NCI-H2227 (cell line): ENCODE measurements around the gene RNF144A.

Source experiments
- DNase-seq: peaks from one replicate; lab custom pipeline; 2025; ENCODE audit not compliant: unreplicated experiment; lab: John Stamatoyannopoulos, UW

Gene RNF144A

DNA sequence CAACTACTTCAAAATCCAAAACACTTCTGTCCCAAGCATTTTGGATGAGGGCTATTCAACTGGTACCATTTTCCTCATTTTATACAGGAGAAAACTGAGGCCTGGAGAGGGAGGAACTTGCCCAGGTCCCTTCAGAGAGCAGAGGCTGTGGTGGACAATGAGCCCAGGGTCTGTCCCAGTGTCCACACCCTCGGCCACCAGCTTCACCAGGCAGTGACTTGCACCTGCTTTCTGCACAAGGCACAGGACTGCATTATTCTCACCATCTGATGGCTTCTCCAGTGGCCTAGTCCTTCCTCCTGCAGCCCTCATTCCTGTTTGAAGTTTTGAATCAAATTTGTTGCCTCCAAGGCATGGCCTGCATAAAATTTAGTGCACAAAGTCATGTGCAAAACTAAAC lies 53.3 kb downstream of the RNF144A start:
- no peak for DNase-seq

DNA sequence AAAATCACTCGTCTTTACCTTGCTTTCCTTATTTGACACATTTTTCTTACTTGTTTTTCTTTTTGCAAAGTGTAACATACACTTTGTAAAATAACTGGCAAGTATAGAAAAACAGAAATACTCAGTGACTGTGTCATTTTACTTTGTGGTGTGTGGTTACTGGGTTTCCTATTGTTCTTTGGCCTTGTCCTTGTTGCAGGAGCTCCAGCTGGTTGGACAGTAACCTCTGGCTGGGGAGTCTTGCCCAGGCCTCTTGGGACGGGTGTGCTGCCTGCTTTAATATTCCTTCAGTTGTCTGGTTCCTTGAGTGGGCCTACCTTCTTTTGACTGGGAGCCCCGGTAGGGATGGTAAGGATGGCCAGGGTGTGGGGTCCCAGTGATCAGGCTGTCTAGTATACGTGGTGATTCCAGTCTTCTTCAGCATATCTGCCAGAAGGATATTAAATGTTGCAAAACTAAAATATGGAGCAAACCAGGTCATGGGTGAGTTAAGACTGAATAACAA lies 53.8 kb downstream of the RNF144A start:
- DNase-seq = no peak

DNA sequence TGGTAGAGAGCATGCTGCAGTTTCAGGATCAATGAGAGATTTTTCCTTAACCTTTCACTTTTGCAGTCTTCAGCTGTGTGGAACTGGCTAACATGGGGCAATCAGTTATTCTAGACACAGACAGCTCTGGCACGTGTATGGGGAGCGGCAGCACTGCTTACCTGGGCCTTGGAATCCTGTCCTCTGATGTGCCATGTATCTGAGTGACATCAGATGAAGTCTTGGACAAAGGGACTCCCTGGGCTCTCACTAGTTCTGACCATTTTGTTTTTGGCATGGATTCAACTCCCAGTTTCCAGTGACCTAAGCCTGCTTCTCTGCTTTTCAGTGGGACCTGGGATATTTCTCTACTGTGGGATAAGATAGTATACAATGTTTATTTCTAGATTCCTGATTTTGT lies 54.3 kb downstream of the RNF144A start:
- no peak for DNase-seq

DNA sequence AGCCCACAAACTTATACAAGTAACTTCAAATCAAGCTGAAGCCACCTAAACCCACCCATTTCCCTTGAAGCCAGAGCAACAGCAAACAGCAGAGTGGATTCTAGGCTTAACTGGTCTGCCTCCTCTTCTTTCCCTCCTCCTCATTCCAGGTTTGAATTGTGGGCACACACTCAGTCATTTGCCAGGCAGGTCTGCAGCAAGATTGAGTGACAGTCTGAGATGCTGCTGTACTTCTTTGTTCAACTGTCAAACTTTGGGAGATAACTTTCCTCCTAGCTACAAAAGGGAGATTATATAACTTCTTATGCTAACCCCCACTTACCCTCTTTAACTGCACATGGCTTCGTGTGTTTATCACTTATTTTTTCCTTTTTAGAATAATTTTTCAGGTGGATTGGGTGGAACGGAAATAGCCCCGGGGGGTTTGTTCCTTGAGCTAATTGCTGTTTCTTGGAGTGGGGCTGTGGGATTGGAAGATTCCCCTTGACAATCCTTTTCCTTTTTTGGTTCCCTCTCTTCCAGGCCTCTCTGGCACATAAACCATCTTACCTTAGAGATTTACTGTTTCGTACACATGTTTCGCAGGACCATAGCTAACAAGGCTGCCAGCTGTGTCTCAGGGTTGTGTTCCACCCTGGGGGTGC lies 55.0 kb downstream of the RNF144A start:
- no peak for DNase-seq

DNA sequence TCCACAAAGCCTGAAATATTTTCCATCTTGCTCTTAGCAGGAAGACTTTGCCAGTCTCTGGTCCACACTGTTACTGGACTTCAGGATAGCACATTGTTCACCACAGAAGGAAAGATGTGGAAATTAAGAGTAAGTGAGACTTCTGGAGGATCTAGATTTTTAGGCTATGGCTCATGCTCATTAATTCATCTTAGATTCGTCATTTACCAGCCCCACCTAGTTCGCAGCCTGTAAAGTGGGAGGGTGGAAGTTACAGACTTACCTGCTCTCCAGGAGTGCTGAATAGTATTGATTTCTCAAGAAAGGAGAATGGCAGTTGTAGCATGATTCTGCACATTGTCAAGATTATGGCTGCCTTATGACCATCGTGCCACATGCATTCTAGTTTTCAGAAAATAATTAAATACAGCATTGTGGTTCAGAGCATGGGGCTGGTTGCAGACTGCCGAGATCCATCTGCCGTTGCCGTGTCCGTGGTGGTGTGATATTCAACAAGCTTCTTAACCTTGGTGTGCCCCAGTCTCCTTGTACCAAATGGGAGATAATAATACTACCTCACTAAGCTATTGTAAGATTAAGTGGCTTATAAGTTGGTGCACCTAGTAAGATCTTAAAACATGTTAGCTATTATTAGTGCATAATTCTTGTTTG lies 56.8 kb downstream of the RNF144A start:
- DNase-seq = no peak

DNA sequence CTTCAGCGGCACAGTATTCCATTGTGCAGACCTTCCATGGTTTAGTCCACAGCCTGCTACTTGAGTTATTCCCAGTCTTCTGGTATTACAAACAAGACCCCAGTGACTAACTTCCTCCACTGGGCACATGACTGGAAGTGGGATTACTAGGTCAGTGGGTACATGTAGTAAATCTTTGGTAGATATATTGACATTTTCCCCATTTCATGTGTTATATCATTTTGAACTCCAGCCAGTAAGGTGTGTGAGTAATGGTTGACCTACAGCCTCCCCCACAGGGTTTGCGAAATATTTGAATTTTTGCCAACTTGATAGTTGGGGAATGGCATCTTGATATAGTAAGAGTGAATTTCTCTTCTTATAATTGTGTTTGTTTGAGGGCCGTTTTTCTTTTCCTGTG lies 58.8 kb downstream of the RNF144A start:
- DNase-seq = no peak

DNA sequence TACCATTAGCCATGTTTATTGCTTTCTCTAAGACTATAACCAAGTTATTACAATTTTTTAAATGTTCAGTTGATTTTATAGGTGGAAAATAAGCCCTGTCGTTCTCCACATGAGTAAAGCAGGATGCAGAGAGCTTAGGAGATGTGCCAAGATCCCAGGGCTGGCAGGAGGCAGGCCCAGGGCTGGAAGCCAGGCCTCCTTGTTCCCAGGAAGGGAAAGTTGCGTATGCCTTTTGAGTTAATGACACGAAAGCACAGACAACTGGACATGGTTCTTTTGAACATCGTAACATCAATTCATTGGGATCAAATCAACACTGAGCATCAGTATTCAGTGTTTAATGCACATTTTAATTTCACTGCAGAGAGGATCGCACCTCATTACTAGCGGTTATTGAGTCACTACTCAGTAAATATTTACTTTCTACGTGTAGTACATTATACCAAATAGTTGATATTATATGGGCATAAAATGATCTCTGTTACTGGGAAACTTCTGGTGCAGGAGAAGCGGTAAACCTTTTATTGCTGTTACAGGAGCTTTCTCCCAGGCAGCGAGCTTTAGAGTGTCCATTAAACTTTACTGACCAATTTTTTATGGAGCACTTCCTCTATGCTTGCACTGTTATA lies 60.0 kb downstream of the RNF144A start:
- DNase-seq = no peak

DNA sequence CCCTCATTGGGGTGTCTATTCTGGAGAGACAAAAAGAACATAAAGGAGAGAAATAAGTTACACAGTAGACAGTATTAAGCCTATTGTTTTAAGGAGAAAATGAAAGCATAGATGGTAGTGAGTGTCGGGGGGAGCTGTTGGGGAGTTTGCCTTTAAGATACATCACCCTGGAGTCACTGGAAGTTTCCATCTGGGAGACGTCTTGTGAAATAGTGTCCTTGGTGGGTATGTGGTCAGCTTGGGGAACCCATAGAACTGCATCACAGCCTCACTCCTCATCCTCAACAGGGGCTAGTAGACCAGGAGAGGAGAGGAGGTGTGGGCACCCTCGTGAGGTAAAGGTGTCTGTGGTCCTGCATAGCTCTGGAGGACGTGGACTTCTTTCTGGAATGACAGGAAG lies 60.6 kb downstream of the RNF144A start:
- no peak for DNase-seq

DNA sequence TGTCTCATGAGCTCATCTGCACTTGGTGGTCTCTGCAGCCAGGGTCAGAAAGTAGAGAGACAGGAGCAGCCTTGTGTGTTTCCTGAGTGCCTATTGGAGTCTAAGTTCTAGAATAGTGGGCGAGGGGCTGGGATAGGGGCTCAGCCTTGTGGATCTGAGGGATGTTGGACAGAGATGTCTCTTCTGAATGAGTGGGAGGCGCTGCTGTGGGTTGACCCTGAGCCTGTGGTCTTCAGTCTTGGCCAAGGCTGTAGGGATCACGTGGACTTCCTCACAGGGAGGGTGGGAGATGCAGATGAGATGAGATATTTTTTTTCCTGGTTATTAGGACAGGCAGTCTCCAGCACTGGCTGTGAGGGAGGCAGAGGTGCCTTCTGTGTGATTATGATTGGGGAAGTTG lies 61.8 kb downstream of the RNF144A start:
- DNase-seq = no peak

DNA sequence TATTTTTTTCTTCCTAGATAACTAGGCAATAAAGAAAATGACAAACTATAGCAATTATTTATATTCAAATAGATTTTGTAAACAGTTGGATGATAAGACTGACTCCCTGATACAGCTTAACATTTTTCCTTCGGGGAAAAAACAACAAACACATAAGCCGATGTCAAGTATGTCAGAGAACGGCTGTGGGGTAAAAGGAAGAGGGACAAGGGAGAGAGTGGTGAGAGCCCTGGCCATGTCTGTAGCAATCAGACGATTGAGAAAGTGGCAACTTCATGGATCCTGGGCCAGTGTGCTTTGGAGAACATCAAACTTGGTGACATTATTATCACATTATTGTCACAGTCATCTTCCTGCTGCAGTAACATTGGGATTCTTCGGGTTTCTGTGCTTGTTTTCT lies 65.2 kb downstream of the RNF144A start:
- DNase-seq = no peak

DNA sequence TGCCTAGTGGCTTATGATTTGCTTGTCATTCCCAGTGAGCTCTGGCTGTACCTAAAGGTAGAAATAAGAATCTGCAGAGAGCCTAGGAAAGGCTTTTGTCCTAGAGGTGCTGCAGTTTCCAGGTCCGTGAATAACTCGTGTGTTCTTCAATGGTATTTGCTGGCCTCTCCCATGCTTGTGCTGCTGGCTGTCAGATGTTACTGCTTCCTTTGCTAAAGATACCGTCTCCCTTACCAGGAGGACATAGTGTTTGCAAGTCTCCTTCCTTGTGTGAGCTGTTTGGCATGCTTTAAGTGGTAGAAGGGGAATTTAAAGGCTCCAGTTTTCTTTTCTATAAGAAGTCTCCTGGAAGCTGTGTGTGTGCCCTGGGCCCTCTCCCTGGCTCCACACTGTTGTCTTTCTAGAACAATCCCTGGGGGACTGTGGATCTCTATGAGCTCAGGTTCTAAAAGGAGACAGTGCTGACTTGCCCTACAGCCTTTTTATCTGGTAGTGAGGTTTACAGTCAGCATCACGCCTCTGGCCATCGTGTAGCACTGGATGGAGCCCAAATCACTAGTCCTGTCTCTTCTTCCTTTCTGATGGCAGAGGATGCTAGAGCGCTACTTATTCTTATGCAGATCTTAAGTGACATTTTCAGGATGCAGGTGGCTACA lies 65.8 kb downstream of the RNF144A start:
- DNase-seq = no peak

DNA sequence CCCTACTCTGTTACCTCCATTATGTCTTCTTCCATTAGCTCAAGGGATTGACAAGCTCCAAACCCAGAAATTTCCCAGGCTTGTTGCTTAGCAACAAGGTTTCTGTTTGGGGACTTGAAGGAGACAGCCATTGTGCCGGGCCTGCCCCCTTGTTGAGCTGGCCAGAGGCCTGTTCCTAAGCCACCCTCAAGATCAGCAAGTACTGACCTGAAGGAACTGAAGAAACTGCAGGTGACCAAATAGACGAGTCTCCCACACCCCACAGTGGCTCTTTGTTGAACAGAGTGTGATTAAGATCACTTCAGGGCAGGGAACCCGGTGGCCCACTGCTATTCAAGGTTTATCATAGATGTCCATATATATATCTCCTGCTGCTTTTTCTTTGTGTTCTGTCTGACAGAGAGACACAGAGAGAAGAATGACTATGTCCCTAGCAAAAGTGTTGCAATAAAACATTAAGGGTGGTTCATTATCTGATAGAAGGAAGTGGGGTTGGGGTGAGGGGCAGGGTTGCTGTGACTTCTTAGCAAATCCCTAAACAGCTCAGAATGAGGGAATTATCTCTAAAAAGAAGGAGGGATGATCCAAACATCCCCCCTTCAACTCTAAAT lies 69.2 kb downstream of the RNF144A start:
- peak; percentile 86 for DNase-seq

DNA sequence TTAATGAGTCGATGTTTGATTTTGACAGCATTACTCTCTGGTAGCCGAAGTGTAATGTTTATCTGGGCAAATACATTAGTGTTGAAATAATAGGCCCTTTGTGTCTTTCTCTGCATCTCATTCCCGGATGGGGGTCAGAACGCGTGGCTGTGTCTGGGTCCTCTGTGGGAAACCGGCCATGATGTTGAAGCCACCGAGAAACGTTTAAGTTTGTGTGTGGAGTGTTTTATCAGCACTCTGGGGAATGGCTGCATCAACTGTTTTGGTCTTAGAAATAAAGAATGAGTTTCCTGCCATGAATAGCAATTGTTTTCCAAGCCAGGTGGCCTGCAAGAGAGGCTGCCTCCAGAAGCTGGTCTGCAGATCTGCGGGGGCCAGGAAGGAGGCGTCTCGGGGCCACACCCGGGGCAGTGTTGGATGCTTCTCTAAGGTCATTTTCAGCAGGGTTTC lies 69.7 kb downstream of the RNF144A start:
- DNase-seq = peak; percentile 31

DNA sequence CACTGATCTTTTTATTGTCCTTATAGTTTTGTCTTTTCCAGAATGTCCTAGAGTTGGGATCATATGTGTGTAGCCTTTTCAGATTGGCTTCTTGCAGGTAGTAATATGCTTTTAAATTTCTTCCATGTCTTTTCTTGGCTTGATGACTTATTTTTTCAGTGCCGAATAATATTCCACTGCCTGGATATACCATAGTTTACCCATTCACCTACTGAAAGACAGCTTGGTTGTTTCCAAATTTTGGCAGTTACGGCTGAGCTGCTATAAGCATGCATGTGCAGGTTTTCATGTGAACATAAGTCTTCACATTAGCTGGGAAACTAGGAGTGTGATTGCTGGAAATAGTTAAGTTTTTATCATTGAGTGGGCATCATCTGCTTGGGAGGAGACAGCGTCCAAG lies 73.7 kb downstream of the RNF144A start:
- no peak for DNase-seq

DNA sequence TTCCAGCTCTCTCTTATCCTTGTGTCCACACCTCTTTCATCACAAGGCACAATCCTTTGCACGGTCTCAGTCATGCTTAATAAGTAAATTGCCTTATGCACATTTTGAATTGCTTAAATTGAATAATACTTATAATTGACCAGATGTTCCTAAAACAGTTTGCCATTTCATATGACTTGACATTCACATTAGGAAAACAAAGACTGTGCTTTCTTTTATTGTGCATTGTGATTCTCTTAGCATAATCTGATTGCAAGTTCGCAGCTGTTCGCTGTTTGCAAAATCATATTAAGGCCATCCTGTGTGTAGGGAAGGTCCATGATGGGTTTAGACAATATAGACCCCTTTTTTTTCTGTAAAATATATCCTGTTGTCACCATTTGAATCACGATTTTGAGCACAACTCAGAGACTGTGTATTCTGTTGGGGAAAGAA lies 75.6 kb downstream of the RNF144A start:
- DNase-seq = no peak

DNA sequence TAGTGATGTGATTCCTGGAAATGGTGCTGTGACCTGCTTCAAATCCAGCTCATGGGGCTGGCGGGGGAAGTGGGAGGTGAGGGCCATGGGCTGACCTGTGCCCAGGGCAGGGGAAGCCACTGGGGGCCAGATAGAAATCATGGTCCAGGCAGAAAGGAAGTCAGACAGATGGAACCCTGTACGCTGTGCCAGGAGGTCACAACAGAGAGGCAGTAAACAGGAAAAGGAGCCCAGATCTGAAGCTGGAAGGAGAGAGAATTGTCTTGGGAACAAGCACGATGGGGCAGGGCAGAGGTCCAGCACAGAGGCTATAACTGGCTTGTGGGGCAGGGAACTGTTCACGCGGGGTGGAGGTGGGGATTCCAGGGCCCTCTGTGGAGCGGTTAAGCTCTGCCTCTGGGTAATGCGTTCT lies 76.0 kb downstream of the RNF144A start:
- no peak for DNase-seq

DNA sequence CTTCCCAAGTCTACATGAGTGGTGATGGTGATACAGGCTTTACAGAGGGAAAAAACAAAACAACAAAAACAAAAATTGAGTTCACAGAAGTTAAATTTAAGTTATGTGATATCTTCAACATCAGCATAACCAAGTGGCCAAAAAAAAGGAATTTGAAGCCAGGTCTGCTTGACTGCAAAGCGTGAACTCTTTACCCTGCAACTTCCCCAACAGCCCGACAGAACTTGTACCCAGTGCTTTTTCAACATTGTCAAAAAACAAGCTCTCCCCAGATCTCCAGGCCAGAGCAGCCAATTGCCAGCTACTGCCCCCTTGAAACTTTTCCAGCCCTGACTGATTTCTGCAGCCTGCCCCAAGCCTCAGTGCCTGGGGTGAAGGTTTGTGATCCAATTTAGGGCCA lies 76.7 kb downstream of the RNF144A start:
- DNase-seq = no peak

DNA sequence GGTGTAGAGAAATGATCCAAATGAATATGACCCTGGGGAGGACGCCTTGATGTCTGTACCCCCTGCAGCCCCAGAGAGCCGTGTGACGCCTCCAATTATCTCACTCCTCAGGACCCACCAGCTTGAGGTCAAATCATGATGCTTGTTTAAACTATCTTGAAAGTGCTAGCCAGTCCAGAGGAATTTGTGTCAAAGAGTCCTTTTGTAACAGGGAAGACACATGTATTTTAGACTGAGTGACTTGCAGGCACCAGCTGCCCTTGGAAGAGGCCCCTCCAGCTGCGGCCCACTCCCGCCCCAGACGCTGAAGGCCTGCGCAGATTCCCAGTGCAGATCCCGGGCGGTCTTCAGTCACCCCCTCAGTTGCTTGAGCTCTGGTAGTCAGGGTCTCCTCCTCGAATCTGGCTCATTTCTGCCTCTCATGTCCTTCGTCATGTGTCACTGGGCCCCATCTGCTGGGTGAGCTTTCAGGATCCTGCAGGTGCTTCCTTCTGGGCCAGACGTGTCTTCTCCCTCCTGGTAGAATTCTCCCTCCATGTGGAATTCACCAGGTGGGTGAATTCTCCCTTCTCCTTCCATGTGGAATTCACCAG lies 77.4 kb downstream of the RNF144A start:
- peak; percentile 41 for DNase-seq

DNA sequence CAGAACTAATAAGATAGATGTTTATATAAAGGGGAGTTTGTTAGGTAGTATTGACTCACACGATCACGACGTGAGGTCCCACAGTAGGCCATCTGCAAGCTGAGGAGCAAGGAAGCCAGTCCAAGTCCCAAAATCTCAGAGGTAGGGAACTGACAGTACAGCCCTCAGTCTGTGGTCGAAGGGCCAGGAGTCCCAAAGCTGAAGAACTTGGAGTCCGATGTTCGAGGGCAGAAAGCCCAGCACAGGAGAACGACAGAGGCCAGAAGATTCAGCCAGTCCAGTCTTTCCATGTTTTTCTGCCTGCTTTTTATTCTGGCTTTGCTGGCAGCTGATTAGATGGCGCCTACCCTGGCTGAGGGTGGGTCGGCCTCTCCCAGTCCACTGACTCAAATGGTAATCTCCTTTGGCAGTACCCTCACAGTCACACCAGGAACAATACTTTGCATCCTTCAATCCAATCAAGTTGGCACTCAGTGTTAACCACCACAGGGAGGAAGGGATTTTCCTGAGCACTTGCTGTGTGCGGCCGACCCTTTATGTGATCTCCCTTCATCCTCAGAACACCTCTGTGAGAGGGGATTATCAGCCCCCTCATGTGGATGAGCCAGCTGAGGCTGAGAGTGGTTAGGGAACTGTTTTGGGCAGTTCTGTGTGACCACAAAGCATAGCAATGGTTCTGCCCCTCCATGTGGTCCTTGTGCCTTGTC lies 78.3 kb downstream of the RNF144A start:
- DNase-seq = no peak

DNA sequence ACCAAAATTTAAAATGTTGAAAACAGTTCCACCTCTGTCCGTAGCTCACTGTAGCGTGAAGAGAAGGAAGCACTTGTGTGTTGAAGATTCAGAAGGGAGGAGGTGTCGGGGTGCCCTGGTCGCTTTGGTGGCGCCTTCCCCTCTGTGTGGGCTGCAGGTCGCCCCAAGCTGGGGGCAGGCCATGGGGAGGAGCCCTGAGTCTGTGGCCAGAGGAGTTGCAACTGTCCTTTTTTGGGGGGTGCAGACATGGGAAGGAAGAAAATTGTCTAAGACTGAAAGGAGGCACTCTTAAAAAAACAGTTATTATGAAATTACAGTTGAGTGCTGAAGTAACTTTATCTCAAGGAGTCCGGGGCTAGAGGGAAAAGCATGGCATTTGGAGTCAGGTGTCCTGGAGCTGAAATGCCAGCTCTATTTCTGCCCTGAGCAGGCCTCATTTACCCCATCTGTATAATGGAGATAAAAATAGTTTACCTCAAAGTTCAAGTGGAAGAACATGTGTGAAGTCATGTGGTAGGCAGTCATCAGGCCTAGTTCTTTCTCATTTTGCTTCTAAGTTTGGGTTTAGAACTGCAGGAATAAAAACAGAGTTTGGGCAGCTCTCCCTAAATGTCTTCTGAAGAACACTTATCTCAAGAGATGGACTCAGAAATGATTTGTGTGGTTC lies 82.1 kb downstream of the RNF144A start:
- DNase-seq = no peak
